SH-SY5Y (cell line): ENCODE results near the gene KLF7.

Experiments
- GATA2 ChIP-seq: IDR thresholded peaks from 2 replicates; pipeline ENCODE4 v1.6.1; 2011; ENCODE audit warnings: mild to moderate bottlenecking, low read depth, low read length
- GATA3 ChIP-seq: IDR thresholded peaks from 2 replicates; pipeline ENCODE4 v1.6.1; 2011; ENCODE audit warnings: low read depth, mild to moderate bottlenecking, low read length, moderate library complexity

DNA sequence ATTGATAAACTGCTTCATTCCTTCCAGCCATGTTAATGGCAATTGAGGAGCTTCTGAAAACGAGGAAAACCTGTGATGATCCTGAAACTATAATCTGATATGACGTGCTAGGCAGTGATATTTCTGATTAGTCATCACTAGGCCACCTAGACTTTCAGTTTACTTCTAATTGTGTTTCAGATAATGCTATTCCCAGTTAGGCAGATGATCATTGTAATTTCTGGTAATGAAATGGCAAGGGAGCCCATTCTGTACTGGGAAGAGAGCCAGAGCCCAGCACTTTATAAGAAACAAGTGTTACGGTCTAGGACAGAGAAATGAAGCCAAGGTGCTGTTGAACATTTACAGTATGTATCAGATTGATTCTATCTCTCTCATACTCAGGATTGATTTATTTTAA lies 120.2 kb downstream of the KLF7 start:
- TF ChIP-seq GATA2, result no peak
- TF ChIP-seq GATA3, result no peak
